ENCODE measurements around the gene BMERB1.

GRCh38 chr16:15576960-15577958 is 142.9 kb downstream of the BMERB1 start:
- TF ChIP-seq GATA2 (IDR thresholded peaks at IDR 0.05; ENCODE audit: low read depth, low read length) (no peak), GATA3 (IDR thresholded peaks at IDR 0.05; ENCODE audit: low read depth, low read length) (no peak)

All from SH-SY5Y (cell line).